ENCODE results near the gene SLC13A4. TPM values are rescaled to one million over a fixed set of nuclear protein-coding genes. Genes with fewer than 3 reads are reported as not detected.

The SLC13A4 gene
- total and polyA plus RNA-seq, 2 of the 4 experiments (the other 2 are of a cell fraction), result 0.10 TPM; not detected in 1

GRCh38 chr7:135678612-135679575, 49.1 kb downstream of the SLC13A4 start (continued):
- TF ChIP-seq, protein P1, sequence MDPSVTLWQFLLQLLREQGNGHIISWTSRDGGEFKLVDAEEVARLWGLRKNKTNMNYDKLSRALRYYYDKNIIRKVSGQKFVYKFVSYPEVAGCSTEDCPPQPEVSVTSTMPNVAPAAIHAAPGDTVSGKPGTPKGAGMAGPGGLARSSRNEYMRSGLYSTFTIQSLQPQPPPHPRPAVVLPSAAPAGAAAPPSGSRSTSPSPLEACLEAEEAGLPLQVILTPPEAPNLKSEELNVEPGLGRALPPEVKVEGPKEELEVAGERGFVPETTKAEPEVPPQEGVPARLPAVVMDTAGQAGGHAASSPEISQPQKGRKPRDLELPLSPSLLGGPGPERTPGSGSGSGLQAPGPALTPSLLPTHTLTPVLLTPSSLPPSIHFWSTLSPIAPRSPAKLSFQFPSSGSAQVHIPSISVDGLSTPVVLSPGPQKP (IDR thresholded peaks at IDR 0.05; ENCODE audit: borderline replicate concordance, low read depth, low read length), result no peak

- H3K27ac ChIP-seq (ENCODE audit: insufficient read depth, low read length), result peak overlapping the region; percentile 80
- TF ChIP-seq FOS (IDR thresholded peaks at IDR 0.05; ENCODE audit: low read depth, low read length) (0 out of 2 replicates have a peak, but pooled peaks have one; percentile 37), RAD21 (IDR thresholded peaks at IDR 0.05; ENCODE audit: low read length) (no peak), POLR2A (IDR thresholded peaks at IDR 0.05; ENCODE audit: low read depth, low read length) (no peak), BHLHE40 (IDR thresholded peaks at IDR 0.05; ENCODE audit: low read depth, low read length) (peak; percentile 33; the same call in 1 of the 2 replicates)
- ChIA-PET CTCF (interaction anchor here (0.9 to 3.7 kb wide), 10 partner anchors 10 to 127 kb away, joined by 3 to 24 read pairs (median 6); partner anchors contain the start of gene STMP1), POLR2A (ENCODE audit: unreplicated experiment) (no interaction called here)
- H2BK20ac ChIP-seq (ENCODE audit: low read depth, low read length), result no peak overlapping the region
- H2AK9ac ChIP-seq (replicated peaks; ENCODE audit: low read depth, low read length, poor library complexity), result no peak overlapping the region
- no peaks in the 10 kb centered on the region for H3K27me3 ChIP-seq (ENCODE audit: control insufficient read depth, insufficient read depth, low read length)
- H3K9ac ChIP-seq (ENCODE audit: low read depth, low read length), result no peak overlapping the region
- peaks cover 7% of the 10 kb centered on the region for H3K36me3 ChIP-seq (ENCODE audit: control insufficient read depth, insufficient read depth, low read length)
- no TSS peak for BruUV-seq (replicated peaks)
- no peak overlapping the region for H4K5ac ChIP-seq (ENCODE audit: low read depth, low read length)
- no peak overlapping the region for H2AK5ac ChIP-seq (ENCODE audit: low read depth, low read length)
- H4K8ac ChIP-seq (ENCODE audit: low read depth in 2 of 2, low read length in 2 of 2), result 0 out of 4 replicates have a peak overlapping the region, but pooled peaks of 1 of the 2 experiments have one; percentile 4
- H3K14ac ChIP-seq (replicated peaks; ENCODE audit: low read depth, low read length), result no peak overlapping the region
- H3K4me2 ChIP-seq (ENCODE audit: low read depth, low read length), result peak overlapping the region; percentile 43
- no peak overlapping the region for H3K23ac ChIP-seq (ENCODE audit: low read depth, low read length)
- H3K18ac ChIP-seq (ENCODE audit: low read depth, low read length), result peak overlapping the region; percentile 60; the same call in 1 of the 2 replicates
- H4K91ac ChIP-seq (ENCODE audit: insufficient read depth, low read depth, low read length), result no peak overlapping the region
- peaks cover 6% of the 10 kb centered on the region for H3K9me1 ChIP-seq (ENCODE audit: insufficient read depth, low read length)
- ATAC-seq (ENCODE audit: low read depth) (peak; percentile 22), DNase-seq (peak; percentile 84)
- in situ Hi-C loops (cut with MboI; ENCODE audit: low sequenced_read_pairs) (no loop called here), dilution Hi-C loops (cut with HindIII; ENCODE audit: low sequenced_read_pairs, unreplicated experiment) (no loop called here), intact Hi-C loops (cut with micrococcal nuclease) (loop anchor here (1.0 to 10.0 kb wide), 3 partner anchors 123 to 336 kb away; partner anchors contain the start of gene MTPN)
- H2BK15ac ChIP-seq (ENCODE audit: low read depth, low read length), result no peak overlapping the region
- H3K4ac ChIP-seq (ENCODE audit: low read depth, low read length), result peak overlapping the region; percentile 26; the same call in 1 of the 2 replicates
- peaks cover 16 to 57% of the 10 kb centered on the region in 2 experiments for H3K79me1 ChIP-seq (ENCODE audit: low read depth in 1 of 2, low read length in 2 of 2)
- no CpG with 5 or more reads among the region's 6 CpGs for WGBS, 2 experiments (ENCODE audit: extremely low coverage in 2 of 2, insufficient read length in 1 of 2)
- no peak overlapping the region for H2AFZ ChIP-seq (replicated peaks; ENCODE audit: low read length, poor library complexity)
- no peak overlapping the region for H3K56ac ChIP-seq (ENCODE audit: extremely low read depth, insufficient read depth, low read length)
- peaks cover 14% of the 10 kb centered on the region for H3K4me1 ChIP-seq (ENCODE audit: control insufficient read depth, insufficient read depth, low read length)
- no peak overlapping the region for H3K4me3 ChIP-seq (ENCODE audit: insufficient read depth, low read depth, low read length)
- no peak overlapping the region for H2BK120ac ChIP-seq (ENCODE audit: low read depth, low read length)
- no peaks in the 10 kb centered on the region for H3K9me3 ChIP-seq (ENCODE audit: control insufficient read depth, insufficient read depth, low read length)
- peak overlapping the region; percentile 48 for H2BK5ac ChIP-seq (ENCODE audit: low read depth, low read length, poor library complexity, severe bottlenecking)
- peaks cover 27% of the 10 kb centered on the region for H4K20me1 ChIP-seq (ENCODE audit: insufficient read depth, low read length)
Observed at GRCh38 chr7:135673360-135673706, 54.7 kb downstream of the SLC13A4 start.

Measured in IMR-90 (cell line).